Activated T-cell treated with anti-CD3 and anti-CD28 coated beads, Interleukin-2, amount 50 U/mL, for 24 hours (primary cell): ENCODE data around the gene CTSH.

Source experiments
- DNase-seq: peaks from one replicate; pipeline ENCODE4 v3.0.0-alpha.2; 2020
- H3K27ac Mint-ChIP-seq: 2 replicates; pipeline ENCODE4 v1.8.0; 2020; ENCODE audit warnings: mild to moderate bottlenecking, mixed read lengths
- H3K27me3 Mint-ChIP-seq: 2 replicates; pipeline ENCODE4 v1.8.0; 2020; ENCODE audit warnings: mixed read lengths
- H3K36me3 Mint-ChIP-seq: 2 replicates; pipeline ENCODE4 v1.8.0; 2020; ENCODE audit warnings: low read depth, mixed read lengths
- H3K4me1 Mint-ChIP-seq: 2 replicates; pipeline ENCODE4 v1.8.0; 2020; ENCODE audit warnings: low read depth, mixed read lengths
- H3K4me3 Mint-ChIP-seq: 2 replicates; pipeline ENCODE4 v1.8.0; 2020; ENCODE audit warnings: mild to moderate bottlenecking, moderate library complexity, mixed read lengths
- H3K9me3 Mint-ChIP-seq: 2 replicates; pipeline ENCODE4 v1.8.0; 2020; ENCODE audit warnings: mixed read lengths

Gene CTSH

GRCh38 chr15:78944669-78945407 is at the start of gene CTSH:
TSS of gene CTSH (minus strand) at chr15:78945046. CDS start at chr15:78944981, 65 bp downstream.
- Mint-ChIP-seq H3K4me3 (peak within 1 kb of the TSS; percentile 68), H3K27ac (peak within 1 kb of the TSS; percentile 29), H3K27me3 (peaks cover 28% of the 10 kb centered on the region), H3K4me1 (peaks cover 6% of the 10 kb centered on the region), H3K9me3 (no peaks in the 10 kb centered on the region), H3K36me3 (no peaks in the 10 kb centered on the region)
- DNase-seq: peak; percentile 79

GRCh38 chr15:78993931-78994530 is 49.2 kb upstream of the CTSH start:
- Mint-ChIP-seq H3K4me3 (no peak overlapping the region), H3K27ac (no peak overlapping the region), H3K27me3 (no peaks in the 10 kb centered on the region), H3K9me3 (no peaks in the 10 kb centered on the region), H3K4me1 (no peaks in the 10 kb centered on the region), H3K36me3 (no peaks in the 10 kb centered on the region)
- DNase-seq: no peak

GRCh38 chr15:78993257-78993930 is 48.5 kb upstream of the CTSH start:
- Mint-ChIP-seq H3K9me3 (no peaks in the 10 kb centered on the region), H3K27ac (no peak overlapping the region), H3K4me3 (no peak overlapping the region), H3K27me3 (no peaks in the 10 kb centered on the region), H3K4me1 (peaks cover 2% of the 10 kb centered on the region), H3K36me3 (no peaks in the 10 kb centered on the region)
- no peak for DNase-seq

GRCh38 chr15:78992416-78993256 is 47.8 kb upstream of the CTSH start:
- H3K27ac Mint-ChIP-seq: peak overlapping the region; percentile 51
- peaks cover 2% of the 10 kb centered on the region for H3K4me1 Mint-ChIP-seq
- DNase-seq: no peak
- no peaks in the 10 kb centered on the region for H3K36me3 Mint-ChIP-seq
- no peaks in the 10 kb centered on the region for H3K27me3 Mint-ChIP-seq
- no peak overlapping the region for H3K4me3 Mint-ChIP-seq
- H3K9me3 Mint-ChIP-seq: no peaks in the 10 kb centered on the region

GRCh38 chr15:78991879-78992278 is 47.0 kb upstream of the CTSH start:
- no peak for DNase-seq
- H3K27ac Mint-ChIP-seq: no peak overlapping the region

GRCh38 chr15:78991476-78991875 is 46.6 kb upstream of the CTSH start:
- Mint-ChIP-seq H3K36me3 (no peaks in the 10 kb centered on the region), H3K27ac (no peak overlapping the region), H3K4me3 (no peak overlapping the region), H3K27me3 (no peaks in the 10 kb centered on the region), H3K9me3 (no peaks in the 10 kb centered on the region), H3K4me1 (peaks cover 2% of the 10 kb centered on the region)
- no peak for DNase-seq

More at GRCh38 chr15:78991879-78992278, 47.0 kb upstream of the CTSH start:
- no peak overlapping the region for H3K4me3 Mint-ChIP-seq
- no peaks in the 10 kb centered on the region for H3K36me3 Mint-ChIP-seq
- H3K27me3 Mint-ChIP-seq: no peaks in the 10 kb centered on the region
- H3K9me3 Mint-ChIP-seq: no peaks in the 10 kb centered on the region
- peaks cover 2% of the 10 kb centered on the region for H3K4me1 Mint-ChIP-seq

GRCh38 chr15:78990278-78990677 is 45.4 kb upstream of the CTSH start:
- no peak for DNase-seq
- H3K36me3 Mint-ChIP-seq: no peaks in the 10 kb centered on the region
- peaks cover 2% of the 10 kb centered on the region for H3K4me1 Mint-ChIP-seq
- H3K27ac Mint-ChIP-seq: no peak overlapping the region
- H3K27me3 Mint-ChIP-seq: peaks cover 3% of the 10 kb centered on the region
- H3K9me3 Mint-ChIP-seq: no peaks in the 10 kb centered on the region
- H3K4me3 Mint-ChIP-seq: no peak overlapping the region

- Mint-ChIP-seq H3K4me1 (peaks cover 2% of the 10 kb centered on the region), H3K27me3 (peaks cover 3% of the 10 kb centered on the region), H3K4me3 (no peak overlapping the region), H3K9me3 (no peaks in the 10 kb centered on the region), H3K36me3 (no peaks in the 10 kb centered on the region), H3K27ac (no peak overlapping the region)
- DNase-seq: no peak
Observed at GRCh38 chr15:78989701-78990240, 44.9 kb upstream of the CTSH start.

- Mint-ChIP-seq H3K4me1 (peaks cover 2% of the 10 kb centered on the region), H3K4me3 (no peak overlapping the region), H3K27ac (peak overlapping the region; percentile 38), H3K9me3 (no peaks in the 10 kb centered on the region), H3K27me3 (peaks cover 7% of the 10 kb centered on the region), H3K36me3 (no peaks in the 10 kb centered on the region)
- DNase-seq: no peak
Observed at GRCh38 chr15:78988361-78988911, 43.6 kb upstream of the CTSH start.

GRCh38 chr15:78987556-78988360 is 42.9 kb upstream of the CTSH start:
- Mint-ChIP-seq H3K27ac (no peak overlapping the region), H3K36me3 (no peaks in the 10 kb centered on the region), H3K27me3 (peaks cover 7% of the 10 kb centered on the region), H3K4me1 (peaks cover 2% of the 10 kb centered on the region), H3K9me3 (no peaks in the 10 kb centered on the region), H3K4me3 (no peak overlapping the region)
- DNase-seq: no peak

- Mint-ChIP-seq H3K27me3 (peaks cover 11% of the 10 kb centered on the region), H3K4me3 (no peak overlapping the region), H3K4me1 (peaks cover 2% of the 10 kb centered on the region), H3K27ac (no peak overlapping the region), H3K9me3 (no peaks in the 10 kb centered on the region), H3K36me3 (no peaks in the 10 kb centered on the region)
- no peak for DNase-seq
Observed at GRCh38 chr15:78985859-78986475, 41.1 kb upstream of the CTSH start.

GRCh38 chr15:78984041-78984440 is 39.2 kb upstream of the CTSH start:
- peaks cover 11% of the 10 kb centered on the region for H3K27me3 Mint-ChIP-seq
- H3K4me3 Mint-ChIP-seq: no peak overlapping the region
- no peak for DNase-seq
- no peak overlapping the region for H3K27ac Mint-ChIP-seq
- H3K36me3 Mint-ChIP-seq: no peaks in the 10 kb centered on the region
- peaks cover 2% of the 10 kb centered on the region for H3K4me1 Mint-ChIP-seq
- no peaks in the 10 kb centered on the region for H3K9me3 Mint-ChIP-seq
